Hepatocyte (in vitro differentiated cells): ENCODE data around the gene RNF166.

Experiments used
- EZH2 ChIP-seq: fragments of 200-600 bp; sonication (generic); IDR thresholded peaks from 2 replicates; pipeline ENCODE4 v1.6.1; 2016; ENCODE audit warnings: antibody characterized with exemption, mild to moderate bottlenecking, borderline replicate concordance
- EZH2phosphoT487 ChIP-seq: fragments of 200-600 bp; sonication (generic); IDR thresholded peaks from one replicate; pipeline ENCODE4 v1.6.1; 2018; ENCODE audit warnings: antibody characterized with exemption, mild to moderate bottlenecking, low read depth, moderate library complexity; ENCODE audit not compliant: unreplicated experiment, severe bottlenecking
- TF ChIP-seq, protein P1 (sequence below): fragments of 200-600 bp; sonication (generic); IDR thresholded peaks from 2 replicates; pipeline ENCODE4 v1.5.1; 2016; ENCODE audit warnings: antibody characterized with exemption, mild to moderate bottlenecking; ENCODE audit not compliant: poor library complexity

GRCh38 chr16:88677721-88678120 is 28.5 kb downstream of the RNF166 start:
- TF ChIP-seq, protein P1, sequence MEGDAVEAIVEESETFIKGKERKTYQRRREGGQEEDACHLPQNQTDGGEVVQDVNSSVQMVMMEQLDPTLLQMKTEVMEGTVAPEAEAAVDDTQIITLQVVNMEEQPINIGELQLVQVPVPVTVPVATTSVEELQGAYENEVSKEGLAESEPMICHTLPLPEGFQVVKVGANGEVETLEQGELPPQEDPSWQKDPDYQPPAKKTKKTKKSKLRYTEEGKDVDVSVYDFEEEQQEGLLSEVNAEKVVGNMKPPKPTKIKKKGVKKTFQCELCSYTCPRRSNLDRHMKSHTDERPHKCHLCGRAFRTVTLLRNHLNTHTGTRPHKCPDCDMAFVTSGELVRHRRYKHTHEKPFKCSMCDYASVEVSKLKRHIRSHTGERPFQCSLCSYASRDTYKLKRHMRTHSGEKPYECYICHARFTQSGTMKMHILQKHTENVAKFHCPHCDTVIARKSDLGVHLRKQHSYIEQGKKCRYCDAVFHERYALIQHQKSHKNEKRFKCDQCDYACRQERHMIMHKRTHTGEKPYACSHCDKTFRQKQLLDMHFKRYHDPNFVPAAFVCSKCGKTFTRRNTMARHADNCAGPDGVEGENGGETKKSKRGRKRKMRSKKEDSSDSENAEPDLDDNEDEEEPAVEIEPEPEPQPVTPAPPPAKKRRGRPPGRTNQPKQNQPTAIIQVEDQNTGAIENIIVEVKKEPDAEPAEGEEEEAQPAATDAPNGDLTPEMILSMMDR: no peak
- no peak for TF ChIP-seq EZH2
- TF ChIP-seq EZH2phosphoT487: no peak
